K562 (cell line): Measurements from ENCODE around the gene MYO5C. TPM values are rescaled to one million over a fixed set of nuclear protein-coding genes. Genes with fewer than 3 reads are reported as not detected.

Source experiments
- ATAC-seq: fragments of 200-7000 bp; cut with Tn5 transposase; 3 replicates; pipeline ENCODE4 v1.9.1; 2020; ENCODE audit warnings: moderate library complexity
- BruUV-seq: library from RNA; stranded (reverse); fragments of 400-500 nt; replicated peaks from 2 replicates; lab custom pipeline; 2021; lab: Mats Ljungman, UMichigan
- CTCF ChIA-PET: fragments of 300-600 bp; formaldehyde crosslinking; extraction: SDS; loops from one replicate; lab custom pipeline; 2021; ENCODE audit warnings: low intra/inter-chr PET ratio; lab: Yijun Ruan, JAX
- POLR2A ChIA-PET: fragments of 300-600, 350-650 bp; sonication (Branson Sonifier 250); formaldehyde crosslinking; extraction: SDS; loops from one replicate; lab custom pipeline; 2021; ENCODE audit warnings: antibody characterized with exemption, inconsistent platforms; lab: Yijun Ruan, JAX
- DNase-seq, 4 experiments: peaks; one replicate each; pipeline versions ENCODE4 v3.0.0 to v3.0.0-alpha.2; 2011 to 2018; ENCODE audit warnings: low spot score in 3 of 4, mixed read lengths in 3 of 4; ENCODE audit errors: extremely low read depth in 1 of 4
- FAIRE-seq: peaks from 2 replicates; lab custom pipeline; 2011; peaks lifted over from hg19 to GRCh38; lab: Jason Lieb, UNC
- H2AFZ ChIP-seq: 2 replicates; pipeline ENCODE4 v1.6.0; 2011; ENCODE audit warnings: low read depth, low read length, control low read depth, inconsistent platforms
- H3K27ac ChIP-seq: fragments of 200-600 bp; 3 replicates; pipeline ENCODE4 v1.8.0; 2011; ENCODE audit warnings: low read depth, mild to moderate bottlenecking, control low read depth, inconsistent platforms, low read length, moderate library complexity, mixed read lengths; ENCODE audit errors: extremely low read depth
- H3K27me3 ChIP-seq, 2 experiments: fragments of 300-600 bp in 1 of 2; 2 replicates in 1 of 2; 3 replicates in 1 of 2; pipeline versions ENCODE4 v1.6.0 to v1.8.0; 2011; ENCODE audit warnings: inconsistent platforms in 2 of 2, low read length in 2 of 2, mild to moderate bottlenecking in 1 of 2, mixed read lengths in 1 of 2, moderate library complexity in 1 of 2; ENCODE audit not compliant: control insufficient read depth in 2 of 2, insufficient read depth in 2 of 2
- H3K36me3 ChIP-seq: fragments of 300-600 bp; 3 replicates; pipeline ENCODE4 v1.8.0; 2011; ENCODE audit warnings: mild to moderate bottlenecking, low read length, inconsistent platforms; ENCODE audit not compliant: control insufficient read depth, insufficient read depth
- H3K4me1 ChIP-seq, 2 experiments: fragments of 200-600 bp in 1 of 2; replicated peaks in 1 of 2; 2 replicates in 1 of 2; 3 replicates in 1 of 2; pipeline versions ENCODE4 v1.5.1 to v1.8.0; 2011; ENCODE audit warnings: inconsistent platforms in 2 of 2, low read length in 2 of 2, mild to moderate bottlenecking in 1 of 2, mixed read lengths in 1 of 2, moderate library complexity in 1 of 2; ENCODE audit not compliant: control insufficient read depth in 2 of 2, insufficient read depth in 2 of 2
- H3K4me2 ChIP-seq: 2 replicates; pipeline ENCODE4 v1.6.1; 2011; ENCODE audit warnings: low read length, control low read depth, inconsistent platforms, mixed read lengths; ENCODE audit not compliant: insufficient read depth
- H3K4me3 ChIP-seq: fragments of 200-600 bp; sonication (generic), shearing (Covaris generic); 2 replicates; pipeline ENCODE4 v1.5.1; 2016; ENCODE audit warnings: control low read depth, inconsistent platforms
- H3K79me2 ChIP-seq: fragments of 200-600 bp; 3 replicates; pipeline ENCODE4 v1.8.0; 2011; ENCODE audit warnings: low read length, inconsistent platforms; ENCODE audit not compliant: control insufficient read depth, insufficient read depth
- H3K9ac ChIP-seq, 2 experiments: 2 replicates each; pipeline versions ENCODE4 v1.6.0 to v1.6.1; 2011; ENCODE audit warnings: low read depth in 2 of 2, low read length in 2 of 2, control low read depth in 1 of 2, inconsistent platforms in 1 of 2, mild to moderate bottlenecking in 1 of 2, mixed read lengths in 1 of 2; ENCODE audit not compliant: insufficient read depth in 1 of 2
- H3K9me1 ChIP-seq: one replicate; pipeline ENCODE4 v1.6.0; 2011; ENCODE audit warnings: inconsistent platforms, mild to moderate bottlenecking, low read length, moderate library complexity; ENCODE audit not compliant: control insufficient read depth, insufficient read depth
- H3K9me3 ChIP-seq: replicated peaks from 2 replicates; pipeline ENCODE4 v1.5.1; 2011; ENCODE audit warnings: low read depth, low read length, inconsistent platforms; ENCODE audit not compliant: control insufficient read depth, insufficient read depth
- H4K20me1 ChIP-seq: replicated peaks from 2 replicates; pipeline ENCODE4 v1.6.1; 2011; ENCODE audit warnings: low read length, inconsistent platforms, mixed read lengths; ENCODE audit not compliant: control insufficient read depth, insufficient read depth
- NCOA1 ChIP-seq: fragments of 450-650 bp; IDR thresholded peaks from 2 replicates; pipeline ENCODE4 v1.6.1; 2016; ENCODE audit warnings: low read depth
- SMARCC2 ChIP-seq: fragments of 450-650 bp; IDR thresholded peaks from 2 replicates; pipeline ENCODE4 v1.6.1; 2017; ENCODE audit warnings: antibody characterized with exemption, moderate library complexity, mild to moderate bottlenecking, low read depth
- ZNF518B ChIP-seq: fragments of 250-450 bp; sonication (Bioruptor Pico); IDR thresholded peaks from 2 replicates; pipeline ENCODE4 v1.5.0; 2021; ENCODE audit warnings: mild to moderate bottlenecking, moderate library complexity
- WGBS: fragments of 100-300 bp; shearing (Covaris generic); methylation state at CpG from one replicate; pipeline ENCODE4 v1.1.6; 2016; ENCODE audit warnings: low coverage, mixed read lengths; ENCODE audit not compliant: insufficient coverage; ENCODE audit errors: missing lambda C conversion rate; 5-methylcytosine and 5-hydroxymethylcytosine counted together
- in situ Hi-C: fragments of 300-500 bp; cut with MboI; formaldehyde crosslinking; loops from 4 replicates; pipeline ENCODE4 v1.15.0; 2018; ENCODE audit warnings: inconsistent platforms, mixed read lengths
- intact Hi-C: fragments of 100-400 bp; cut with micrococcal nuclease; formaldehyde crosslinking; loops from 2 replicates; pipeline ENCODE4 v1.14.2; 2022
- polyA plus RNA-seq, 8 experiments: library from polyadenylated mRNA; depleted of rRNA in 4 of 8; stranded (reverse) in 5 of 8; unstranded in 3 of 8; fragments of >200 nt; fragmentation: Nextera tagmentation in 2 of 8; fragmentation: Illumina TruSeq in 1 of 8; extraction: Ambion mirVana in 2 of 8; extraction: Trizol in 1 of 8; gene quantifications; 2 replicates each; pipeline versions ENCODE4 v1.2.1 to v1.2.3, GENCODE V29; 2011 to 2014; ENCODE audit warnings: inconsistent platforms in 1 of 8, missing spikeins in 1 of 8
- total RNA-seq, 7 experiments: library from RNA; depleted of rRNA in 6 of 7; stranded (reverse); fragments of >200 nt in 6 of 7; fragmentation: Illumina TruSeq in 2 of 7; extraction: Trizol in 2 of 7; gene quantifications; 2 replicates each; pipeline versions ENCODE4 v1.2.1 to v1.2.3, GENCODE V29; 2011 to 2021; ENCODE audit warnings: low replicate concordance in 1 of 7

MYO5C gene
- total and polyA plus RNA-seq, 9 of the 15 experiments (the other 6 are each of a cell fraction or from before 2014, with no cell fraction given): 0.01 to 0.24 TPM; not detected in 7

GRCh38 chr15:52317688-52318087, 22.1 kb upstream of the MYO5C start:
- POLR2A ChIA-PET: no interaction called here
- H3K9me3 ChIP-seq: no peaks in the 10 kb centered on the region
- H3K9me1 ChIP-seq: no peaks in the 10 kb centered on the region
- H4K20me1 ChIP-seq: no peaks in the 10 kb centered on the region
- DNase-seq: no peak
- no peak overlapping the region for H3K9ac ChIP-seq
- no peak overlapping the region for H3K27ac ChIP-seq
- no peak overlapping the region for H2AFZ ChIP-seq
- intact Hi-C loops: no loop called here
- H3K4me1 ChIP-seq: no peaks in the 10 kb centered on the region
- peaks cover 5 to 21% of the 10 kb centered on the region in 2 experiments; a peak in 3 of 5 replicates for H3K27me3 ChIP-seq
- H3K4me3 ChIP-seq: no peak overlapping the region
- no peaks in the 10 kb centered on the region for H3K79me2 ChIP-seq
- TF ChIP-seq NCOA1 (no peak), SMARCC2 (no peak), ZNF518B (CRISPR knock-in tag) (no peak)
- 0% methylated on average over 2 of the region's 2 CpGs for WGBS
- no peak for ATAC-seq
- CTCF ChIA-PET: no interaction called here
- no peak for FAIRE-seq
- H3K36me3 ChIP-seq: no peaks in the 10 kb centered on the region
- in situ Hi-C loops: no loop called here
- no TSS peak for BruUV-seq
- H3K4me2 ChIP-seq: no peak overlapping the region
